ENCODE results near the gene KRT5. TPM values are rescaled to one million over a fixed set of nuclear protein-coding genes. Genes with fewer than 3 reads are reported as not detected.

The KRT5 gene
- polyA plus RNA-seq, 1 of the 3 experiments (the other 2 are of a cell fraction): not detected

GRCh38 chr12:52523824-52524223 lies 3.6 kb upstream of the KRT5 start:
- Histone ChIP-seq H3K27me3 (ENCODE audit: insufficient read depth) (peaks cover 41% of the 10 kb centered on the region; the same call in 1 of the 2 replicates), H3K27ac (ENCODE audit: low read depth in 2 of 2, low read length in 1 of 2) (no peak overlapping the region), H4K20me1 (ENCODE audit: insufficient read depth) (no peaks in the 10 kb centered on the region), H3K4me3 (ENCODE audit: low read depth in 2 of 2, low read length in 1 of 2) (no peak overlapping the region), H3K36me3 (replicated peaks in 1 of 2; ENCODE audit: control insufficient read depth in 1 of 2, insufficient read depth in 2 of 2, low read length in 1 of 2) (no peaks in the 10 kb centered on the region), H3K9me2 (no peaks in the 10 kb centered on the region), H2AFZ (ENCODE audit: low read depth) (no peak overlapping the region), H3K4me1 (ENCODE audit: control insufficient read depth in 1 of 2, insufficient read depth in 2 of 2, low read depth in 1 of 2, low read length in 1 of 2) (no peaks in the 10 kb centered on the region), H3K79me2 (ENCODE audit: insufficient read depth) (no peaks in the 10 kb centered on the region), H3K9me3 (no peaks in the 10 kb centered on the region), H3F3A (replicated peaks; ENCODE audit: insufficient read depth) (no peaks in the 10 kb centered on the region), H3K9ac (no peak overlapping the region), H3K4me2 (no peak overlapping the region)
- WGBS (ENCODE audit: low lambda C conversion rate): 37% methylated on average over 4 of the region's 4 CpGs
- ChIA-PET CTCF (interaction anchor here (1.1 kb wide), 2 partner anchors 10 to 24 kb away, joined by 3 read pairs; no protein-coding TSS in a partner anchor), POLR2A (no interaction called here)
- TF ChIP-seq GATA2 (CRISPR knock-in tag; IDR thresholded peaks at IDR 0.05) (no peak), GABPA (IDR thresholded peaks at IDR 0.05; ENCODE audit: low read depth) (no peak), TAF1 (IDR thresholded peaks at IDR 0.05; ENCODE audit: borderline replicate concordance, low read depth, low read length) (no peak), SIN3A (IDR thresholded peaks at IDR 0.05; ENCODE audit: borderline replicate concordance, low read depth, low read length) (no peak), RXRA (IDR thresholded peaks at IDR 0.05; ENCODE audit: borderline replicate concordance, low read depth) (no peak), ELF1 (IDR thresholded peaks at IDR 0.05) (no peak), JUND (IDR thresholded peaks at IDR 0.05) (no peak), FOSL2 (IDR thresholded peaks at IDR 0.05; ENCODE audit: borderline replicate concordance, low read depth) (no peak), POLR2AphosphoS5 (IDR thresholded peaks at IDR 0.05; ENCODE audit: low read depth, low read length) (no peak), SMC3 (IDR thresholded peaks at IDR 0.05; ENCODE audit: low read depth, low read length) (no peak)
- DNase-seq: no peak

- 23% methylated on average over 6 of the region's 10 CpGs for WGBS (ENCODE audit: low lambda C conversion rate)
- H4K20me1 ChIP-seq (ENCODE audit: insufficient read depth): no peaks in the 10 kb centered on the region
- H3K27ac ChIP-seq (ENCODE audit: low read depth in 2 of 2, low read length in 1 of 2): no peak overlapping the region
- no peak for DNase-seq
- H3K9me2 ChIP-seq: no peaks in the 10 kb centered on the region
- no peak overlapping the region for H3K9ac ChIP-seq
- TF ChIP-seq YY1 (IDR thresholded peaks at IDR 0.05; ENCODE audit: low read depth) (no peak), CHD2 (IDR thresholded peaks at IDR 0.05; ENCODE audit: low read length, partially characterized antibody) (no peak), CTCF (IDR thresholded peaks at IDR 0.05) (no peak), PBX3 (IDR thresholded peaks at IDR 0.05) (no peak)
- H3K79me2 ChIP-seq (ENCODE audit: insufficient read depth): no peaks in the 10 kb centered on the region
- no peaks in the 10 kb centered on the region for H3F3A ChIP-seq (replicated peaks; ENCODE audit: insufficient read depth)
- peaks cover 41% of the 10 kb centered on the region; the same call in 1 of the 2 replicates for H3K27me3 ChIP-seq (ENCODE audit: insufficient read depth)
- H3K4me3 ChIP-seq (ENCODE audit: low read depth in 2 of 2, low read length in 1 of 2): no peak overlapping the region
- ChIA-PET POLR2A (no interaction called here), CTCF (interaction anchor here (0.7 to 1.2 kb wide), 4 partner anchors 58 to 458 kb away, joined by 3 to 5 read pairs (median 4); no protein-coding TSS in a partner anchor)
- no peaks in the 10 kb centered on the region for H3K36me3 ChIP-seq (replicated peaks in 1 of 2; ENCODE audit: control insufficient read depth in 1 of 2, insufficient read depth in 2 of 2, low read length in 1 of 2)
- no peak overlapping the region for H2AFZ ChIP-seq (ENCODE audit: low read depth)
- H3K4me1 ChIP-seq (ENCODE audit: control insufficient read depth in 1 of 2, insufficient read depth in 2 of 2, low read depth in 1 of 2, low read length in 1 of 2): no peaks in the 10 kb centered on the region
- H3K4me2 ChIP-seq: no peak overlapping the region
- no peaks in the 10 kb centered on the region for H3K9me3 ChIP-seq
Measured at GRCh38 chr12:52522346-52523011, 2.3 kb upstream of the KRT5 start.

All from SK-N-SH (cell line).